Pancreas (tissue), 10 donors: ENCODE results near the gene PGLYRP3. TPM values are rescaled to one million over a fixed set of nuclear protein-coding genes. Genes with fewer than 3 reads are reported as not detected.

Experiments used
- ATAC-seq, 4 donors: fragments of 200-7000 bp; cut with Tn5 transposase; one replicate each; pipeline versions ENCODE4 v1.8.0 to v1.9.1; 2020; ENCODE audit warnings: mild to moderate bottlenecking in 4 of 4, moderate library complexity in 4 of 4
- DNase-seq, 6 donors: peaks; one replicate each; pipeline ENCODE4 v3.0.0-alpha.2; 2020
- FAIRE-seq: peaks from 2 replicates; lab custom pipeline; 2012; peaks lifted over from hg19 to GRCh38; lab: Jason Lieb, UNC
- H3K27ac ChIP-seq, 4 donors: fragments of 200-600 bp; sonication (generic); 1 replicate in 3 of 4; 2 replicates in 1 of 4; pipeline versions ENCODE4 v1.5.0 to v1.8.0; 2020
- H3K27me3 ChIP-seq, 4 donors: fragments of 200-600 bp; one replicate each; pipeline ENCODE4 v1.8.0; 2021
- H3K36me3 ChIP-seq, 3 donors: fragments of 200-600 bp; sonication (generic) in 1 of 3; one replicate each; pipeline versions ENCODE4 v1.5.0 to v1.8.0; 2020 to 2021
- H3K4me1 ChIP-seq, 3 donors: fragments of 200-600 bp; one replicate each; pipeline ENCODE4 v1.8.0; 2021
- H3K4me3 ChIP-seq, 4 donors: fragments of 200-600 bp; sonication (generic) in 2 of 4; one replicate each; pipeline versions ENCODE4 v1.5.0 to v1.8.0; 2020 to 2021
- H3K9me3 ChIP-seq, 4 donors: fragments of 200-600 bp; one replicate each; pipeline ENCODE4 v1.8.0; 2021
- WGBS, 2 donors: extraction: QIAGEN DNeasy Blood & Tissue Kit; methylation state at CpG; one replicate each; pipeline ENCODE4 v1.1.7; 2013; 5-methylcytosine and 5-hydroxymethylcytosine counted together
- intact Hi-C, 3 donors: fragments of 100-400 bp; cut with DNase I; formaldehyde crosslinking; loops; one replicate each; pipeline versions ENCODE4 v1.11.1 to v1.14.2; 2022
- polyA plus RNA-seq, 2 donors: library from polyadenylated mRNA; stranded (reverse); fragments of 200-250 nt; gene quantifications; one replicate each; pipeline ENCODE4 v1.2.3, GENCODE V29; 2013
- total RNA-seq, 6 donors: library from RNA; stranded (reverse); fragmentation: NEBNext Ultra II Directional in 4 of 6; extraction: Animal tissue kit (Norgen Biotek cat#: 25700) in 4 of 6; gene quantifications; one replicate each; pipeline versions ENCODE4 v1.2.1 to v1.2.4, GENCODE V29; 2021 to 2023
- TF ChIP-seq, protein P1 (sequence below), 4 donors: fragments of 200-600 bp; sonication (generic) in 3 of 4; IDR thresholded peaks; one replicate each; pipeline versions ENCODE4 v1.5.0 to v1.8.0; 2021; ENCODE audit warnings: antibody characterized with exemption in 4 of 4
- donor health status: healthy with polysubstance abuse.
- donor health status: DM: no; HTN: no; CAD: no; lungs with moderate emphysema.
- donor health status: DM: no; HTN: no; CAD: no.
- donor health status: control.
- donor health status: control.
- donor health status: Bipolar disorder and iron deficiency.
- donor health status: DM: yes; HTN: yes; CAD: no.
- donor health status: DM: no; HTN: no; CAD: no.
- donor health status: DM: no; HTN: no; CAD: no.
- donor health status: DM: yes; HTN: yes; CAD: no.

Gene PGLYRP3
- total and polyA plus RNA-seq, 8 donors, result not detected

DNA sequence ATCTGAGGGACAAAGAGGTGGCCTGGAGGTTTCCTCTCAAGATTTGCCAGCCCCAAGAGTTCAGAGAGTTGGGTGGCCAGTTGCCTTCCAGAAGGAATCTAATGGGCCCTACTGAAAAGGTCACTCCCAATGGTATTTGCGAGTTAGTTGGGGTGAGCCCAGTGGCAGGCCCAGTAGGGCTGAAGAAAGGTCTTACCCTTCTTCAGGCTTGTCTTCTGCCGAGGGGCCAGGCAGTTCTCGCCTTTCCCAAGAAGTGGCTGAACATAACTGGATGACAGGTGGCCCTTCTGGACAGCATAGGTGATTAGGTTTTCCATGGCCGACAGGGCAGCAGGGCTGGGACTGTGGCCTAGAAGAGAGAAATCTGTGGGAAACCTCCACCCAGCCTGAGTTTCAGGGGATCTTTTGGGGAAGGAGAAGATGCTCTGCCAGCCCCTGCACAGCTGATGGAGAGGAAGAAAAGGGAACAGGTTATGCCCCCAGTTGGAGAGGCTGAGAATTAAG lies 28.7 kb upstream of the PGLYRP3 start:
- no peaks in the 10 kb centered on the region for H3K36me3 ChIP-seq
- no peak overlapping the region for H3K27ac ChIP-seq
- ATAC-seq (no peak), FAIRE-seq (no peak), DNase-seq (no peak)
- H3K4me1 ChIP-seq, result no peaks in the 10 kb centered on the region
- H3K9me3 ChIP-seq, result no peaks in the 10 kb centered on the region
- no peaks in the 10 kb centered on the region for H3K27me3 ChIP-seq
- H3K4me3 ChIP-seq, result no peak overlapping the region
- TF ChIP-seq, protein P1, sequence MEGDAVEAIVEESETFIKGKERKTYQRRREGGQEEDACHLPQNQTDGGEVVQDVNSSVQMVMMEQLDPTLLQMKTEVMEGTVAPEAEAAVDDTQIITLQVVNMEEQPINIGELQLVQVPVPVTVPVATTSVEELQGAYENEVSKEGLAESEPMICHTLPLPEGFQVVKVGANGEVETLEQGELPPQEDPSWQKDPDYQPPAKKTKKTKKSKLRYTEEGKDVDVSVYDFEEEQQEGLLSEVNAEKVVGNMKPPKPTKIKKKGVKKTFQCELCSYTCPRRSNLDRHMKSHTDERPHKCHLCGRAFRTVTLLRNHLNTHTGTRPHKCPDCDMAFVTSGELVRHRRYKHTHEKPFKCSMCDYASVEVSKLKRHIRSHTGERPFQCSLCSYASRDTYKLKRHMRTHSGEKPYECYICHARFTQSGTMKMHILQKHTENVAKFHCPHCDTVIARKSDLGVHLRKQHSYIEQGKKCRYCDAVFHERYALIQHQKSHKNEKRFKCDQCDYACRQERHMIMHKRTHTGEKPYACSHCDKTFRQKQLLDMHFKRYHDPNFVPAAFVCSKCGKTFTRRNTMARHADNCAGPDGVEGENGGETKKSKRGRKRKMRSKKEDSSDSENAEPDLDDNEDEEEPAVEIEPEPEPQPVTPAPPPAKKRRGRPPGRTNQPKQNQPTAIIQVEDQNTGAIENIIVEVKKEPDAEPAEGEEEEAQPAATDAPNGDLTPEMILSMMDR (IDR thresholded peaks at IDR 0.05), result no peak
- intact Hi-C loops, result no loop called here
- WGBS, 2 donors, result 82 to 87% methylated on average over 4 of the region's 4 CpGs

DNA sequence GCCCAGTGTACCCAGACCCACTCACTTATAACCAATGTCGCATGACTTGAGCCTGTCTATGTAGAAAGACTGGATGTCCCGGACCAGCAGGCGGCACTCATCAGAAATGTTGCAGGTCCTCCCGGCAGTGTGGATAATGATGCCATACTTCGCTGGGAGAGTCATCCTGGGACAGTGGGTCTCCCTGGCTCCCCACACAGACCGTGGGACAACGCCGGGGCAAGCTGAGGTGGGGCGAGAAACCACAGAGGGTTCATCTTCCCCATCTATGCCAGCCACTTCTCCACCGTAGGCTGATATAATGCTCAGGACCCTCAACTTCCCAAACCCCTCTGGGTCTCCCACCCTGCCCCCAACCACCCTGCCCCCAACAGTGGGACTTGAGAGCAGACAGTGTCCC lies 27.6 kb upstream of the PGLYRP3 start:
- Histone ChIP-seq H3K27me3 (no peaks in the 10 kb centered on the region), H3K9me3 (no peaks in the 10 kb centered on the region), H3K4me1 (no peaks in the 10 kb centered on the region), H3K4me3 (no peak overlapping the region), H3K27ac (no peak overlapping the region), H3K36me3 (no peaks in the 10 kb centered on the region)
- no peak for ATAC-seq
- FAIRE-seq, result no peak
- intact Hi-C loops, result no loop called here
- TF ChIP-seq, protein P1 (IDR thresholded peaks at IDR 0.05), result no peak
- no peak for DNase-seq
- WGBS, 2 donors, result 79 to 88% methylated on average over 10 of the region's 10 CpGs

DNA sequence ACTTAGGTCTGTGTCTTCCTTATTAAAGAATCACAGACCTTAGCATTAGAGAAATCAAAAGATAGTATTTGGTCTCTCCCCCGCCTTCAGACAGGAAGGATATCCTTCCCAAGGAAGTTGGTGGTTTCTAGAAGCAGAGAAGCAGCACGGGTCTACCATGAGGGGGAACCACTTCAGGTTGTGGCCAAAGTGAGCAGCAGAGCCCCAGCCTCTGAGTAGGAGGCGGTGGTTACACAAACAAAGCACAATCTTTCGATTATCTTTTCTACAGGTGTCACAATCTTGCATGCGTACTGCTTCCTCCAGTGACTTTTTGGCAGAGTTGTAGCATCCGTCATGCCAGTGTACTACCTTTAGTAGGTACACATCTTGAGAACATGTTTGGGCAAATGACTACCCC lies 27.1 kb upstream of the PGLYRP3 start:
- Histone ChIP-seq H3K9me3 (no peaks in the 10 kb centered on the region), H3K36me3 (no peaks in the 10 kb centered on the region), H3K27me3 (no peaks in the 10 kb centered on the region), H3K4me3 (no peak overlapping the region), H3K27ac (no peak overlapping the region), H3K4me1 (no peaks in the 10 kb centered on the region)
- WGBS, 2 donors, result 52 to 53% methylated on average over 6 of the region's 6 CpGs
- DNase-seq (no peak), ATAC-seq (no peak), FAIRE-seq (no peak)
- TF ChIP-seq, protein P1 (IDR thresholded peaks at IDR 0.05), result no peak
- intact Hi-C loops, result no loop called here

DNA sequence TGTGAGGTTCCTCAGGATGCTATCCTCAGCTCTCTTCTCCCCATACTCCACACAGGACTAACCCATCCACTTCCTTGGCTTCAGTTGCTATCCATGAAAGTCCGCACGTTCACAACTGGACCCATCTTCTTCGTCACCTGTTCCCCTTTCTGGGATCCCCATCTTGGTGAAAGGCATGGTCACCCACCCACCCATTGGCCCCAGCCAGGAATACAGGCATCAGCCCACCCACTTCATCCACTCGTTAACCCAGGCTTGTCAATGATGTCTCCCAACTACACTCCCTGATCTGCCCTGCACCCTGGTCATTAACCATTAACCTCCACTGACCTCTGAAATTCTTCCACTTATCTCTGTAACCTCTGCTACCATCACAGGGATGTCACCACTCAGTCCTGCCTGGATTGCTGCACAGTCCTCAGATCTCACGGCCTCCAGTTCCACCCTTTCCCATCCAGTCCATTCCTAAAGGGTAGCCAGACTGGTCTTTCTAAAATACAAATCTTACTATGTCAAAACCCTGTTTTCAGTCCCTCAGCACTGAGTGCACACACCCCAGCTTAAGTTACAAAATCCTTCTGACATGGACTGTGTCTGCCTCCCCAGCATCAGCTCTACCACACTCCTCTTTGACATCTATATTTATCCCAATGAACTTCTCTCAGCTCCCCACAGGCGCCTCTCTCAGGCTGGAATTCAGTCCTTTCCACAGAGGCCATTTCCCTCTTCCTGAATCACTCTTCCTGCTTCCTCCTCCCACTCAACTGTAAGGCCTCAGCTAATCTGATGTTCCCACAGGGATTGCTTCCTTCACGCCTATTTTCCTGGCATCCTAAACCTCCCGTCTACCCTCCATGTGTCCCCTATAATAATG lies 25.5 kb upstream of the PGLYRP3 start:
- 48 to 50% methylated on average over 8 of the region's 8 CpGs for WGBS, 2 donors
- H3K9me3 ChIP-seq, result no peaks in the 10 kb centered on the region
- intact Hi-C loops, result no loop called here
- no peak overlapping the region for H3K27ac ChIP-seq
- ATAC-seq, result no peak
- H3K4me3 ChIP-seq, result no peak overlapping the region
- no peaks in the 10 kb centered on the region for H3K4me1 ChIP-seq
- H3K27me3 ChIP-seq, result no peaks in the 10 kb centered on the region
- DNase-seq, result no peak
- TF ChIP-seq, protein P1 (IDR thresholded peaks at IDR 0.05), result no peak
- no peaks in the 10 kb centered on the region for H3K36me3 ChIP-seq
- no peak for FAIRE-seq

DNA sequence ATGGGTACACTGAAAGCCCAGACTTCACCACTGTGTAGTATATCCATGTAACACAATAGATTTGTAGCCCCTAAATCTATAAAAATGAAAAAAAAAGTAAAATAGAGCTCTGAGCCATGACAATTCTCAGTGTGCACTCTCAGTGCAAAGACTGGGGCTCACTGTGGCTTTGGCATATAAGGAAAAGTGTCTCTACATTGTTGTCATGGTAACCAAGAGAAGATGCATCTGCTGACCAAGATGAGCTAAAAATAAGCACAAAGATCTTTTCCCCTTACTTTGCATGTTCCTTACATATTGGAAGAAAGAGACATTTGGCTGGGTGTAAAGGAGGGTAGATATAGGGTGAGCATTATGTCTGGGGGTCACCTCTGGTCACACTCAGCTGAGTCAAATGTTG lies 23.9 kb upstream of the PGLYRP3 start:
- H3K27me3 ChIP-seq, result no peaks in the 10 kb centered on the region
- no peak for ATAC-seq
- H3K36me3 ChIP-seq, result no peaks in the 10 kb centered on the region
- H3K4me1 ChIP-seq, result no peaks in the 10 kb centered on the region
- H3K9me3 ChIP-seq, result no peaks in the 10 kb centered on the region
- no peak overlapping the region for H3K4me3 ChIP-seq
- TF ChIP-seq, protein P1 (IDR thresholded peaks at IDR 0.05), result no peak
- intact Hi-C loops, result no loop called here
- no peak for FAIRE-seq
- no peak for DNase-seq
- no peak overlapping the region for H3K27ac ChIP-seq
